Measurements from ENCODE around the gene DFFB. TPM values are rescaled to one million over a fixed set of nuclear protein-coding genes. Genes with fewer than 3 reads are reported as not detected.

DFFB gene
- total RNA-seq, 4 donors from 2014 or later = 0.82 to 8.7 (median 4.8) TPM

GRCh38 chr1:3910857-3911845 is 53.9 kb downstream of the DFFB start:
- TF ChIP-seq CTCF (IDR thresholded peaks at IDR 0.05; ENCODE audit: low read depth) = no peak

GRCh38 chr1:3911981-3912808 is 54.9 kb downstream of the DFFB start:
- TF ChIP-seq CTCF (IDR thresholded peaks at IDR 0.05; ENCODE audit: low read depth) = no peak

- no peak for TF ChIP-seq CTCF (IDR thresholded peaks at IDR 0.05; ENCODE audit: low read depth)
Observed at GRCh38 chr1:3912809-3913685, 55.8 kb downstream of the DFFB start.

GRCh38 chr1:3914331-3914851 is 57.1 kb downstream of the DFFB start:
- no peak for TF ChIP-seq CTCF (IDR thresholded peaks at IDR 0.05; ENCODE audit: low read depth)

GRCh38 chr1:3914911-3915310 is 57.6 kb downstream of the DFFB start:
- TF ChIP-seq CTCF (IDR thresholded peaks at IDR 0.05; ENCODE audit: low read depth) = no peak

- no peak for TF ChIP-seq CTCF (IDR thresholded peaks at IDR 0.05; ENCODE audit: low read depth)
Observed at GRCh38 chr1:3915551-3916121, 58.4 kb downstream of the DFFB start.

Measured in subcutaneous adipose tissue (tissue), 4 donors.